ENCODE data around the gene CRIM1. TPM values are rescaled to one million over a fixed set of nuclear protein-coding genes. Genes with fewer than 3 reads are reported as not detected.

CRIM1 gene
- total and polyA plus RNA-seq, 2 experiments from 2014 or later, result 10.5 to 36.4 TPM

- no peak overlapping the region for H3K4me3 Mint-ChIP-seq
- peaks cover 19% of the 10 kb centered on the region; the same call in 2 of the 3 replicates for H3K4me1 Mint-ChIP-seq
- Histone ChIP-seq H3K79me2 (replicated peaks; ENCODE audit: insufficient read depth) (0 out of 2 replicates have a peak, but pooled peaks cover 4% of the 10 kb centered on the region), H3K27ac (ENCODE audit: low read depth) (no peak overlapping the region), H3F3A (replicated peaks; ENCODE audit: low read depth) (no peaks in the 10 kb centered on the region), H3K27me3 (ENCODE audit: insufficient read depth) (no peaks in the 10 kb centered on the region), H3K4me1 (ENCODE audit: insufficient read depth) (no peaks in the 10 kb centered on the region; the same call in 1 of the 2 replicates), H3K4me2 (no peak overlapping the region), H3K4me3 (no peak overlapping the region), H3K9me2 (ENCODE audit: insufficient read depth) (no peaks in the 10 kb centered on the region; the same call in 1 of the 2 replicates), H4K20me1 (replicated peaks; ENCODE audit: insufficient read depth) (peaks cover 5% of the 10 kb centered on the region; the same call in 1 of the 2 replicates), H3K36me3 (ENCODE audit: insufficient read depth) (peaks cover 12% of the 10 kb centered on the region; the same call in 1 of the 2 replicates), H2AFZ (no peak overlapping the region)
- no peaks in the 10 kb centered on the region for H3K27me3 Mint-ChIP-seq (ENCODE audit: insufficient read depth, low read depth, poor library complexity)
- DNase-seq (ENCODE audit: low spot score), result no peak
- H3K9me3 Mint-ChIP-seq, result no peaks in the 10 kb centered on the region
- H3K36me3 Mint-ChIP-seq (ENCODE audit: low read depth), result peaks cover 17% of the 10 kb centered on the region
- peak; percentile 42; the same call in 2 of the 3 replicates for ATAC-seq
- peak overlapping the region; percentile 86 for H3K27ac Mint-ChIP-seq
- TF ChIP-seq CREB1 (CRISPR knock-in tag; IDR thresholded peaks at IDR 0.05; ENCODE audit: low read depth) (no peak), ZNF114 (CRISPR knock-in tag; IDR thresholded peaks at IDR 0.05) (no peak)
- TF ChIP-seq, protein P1, sequence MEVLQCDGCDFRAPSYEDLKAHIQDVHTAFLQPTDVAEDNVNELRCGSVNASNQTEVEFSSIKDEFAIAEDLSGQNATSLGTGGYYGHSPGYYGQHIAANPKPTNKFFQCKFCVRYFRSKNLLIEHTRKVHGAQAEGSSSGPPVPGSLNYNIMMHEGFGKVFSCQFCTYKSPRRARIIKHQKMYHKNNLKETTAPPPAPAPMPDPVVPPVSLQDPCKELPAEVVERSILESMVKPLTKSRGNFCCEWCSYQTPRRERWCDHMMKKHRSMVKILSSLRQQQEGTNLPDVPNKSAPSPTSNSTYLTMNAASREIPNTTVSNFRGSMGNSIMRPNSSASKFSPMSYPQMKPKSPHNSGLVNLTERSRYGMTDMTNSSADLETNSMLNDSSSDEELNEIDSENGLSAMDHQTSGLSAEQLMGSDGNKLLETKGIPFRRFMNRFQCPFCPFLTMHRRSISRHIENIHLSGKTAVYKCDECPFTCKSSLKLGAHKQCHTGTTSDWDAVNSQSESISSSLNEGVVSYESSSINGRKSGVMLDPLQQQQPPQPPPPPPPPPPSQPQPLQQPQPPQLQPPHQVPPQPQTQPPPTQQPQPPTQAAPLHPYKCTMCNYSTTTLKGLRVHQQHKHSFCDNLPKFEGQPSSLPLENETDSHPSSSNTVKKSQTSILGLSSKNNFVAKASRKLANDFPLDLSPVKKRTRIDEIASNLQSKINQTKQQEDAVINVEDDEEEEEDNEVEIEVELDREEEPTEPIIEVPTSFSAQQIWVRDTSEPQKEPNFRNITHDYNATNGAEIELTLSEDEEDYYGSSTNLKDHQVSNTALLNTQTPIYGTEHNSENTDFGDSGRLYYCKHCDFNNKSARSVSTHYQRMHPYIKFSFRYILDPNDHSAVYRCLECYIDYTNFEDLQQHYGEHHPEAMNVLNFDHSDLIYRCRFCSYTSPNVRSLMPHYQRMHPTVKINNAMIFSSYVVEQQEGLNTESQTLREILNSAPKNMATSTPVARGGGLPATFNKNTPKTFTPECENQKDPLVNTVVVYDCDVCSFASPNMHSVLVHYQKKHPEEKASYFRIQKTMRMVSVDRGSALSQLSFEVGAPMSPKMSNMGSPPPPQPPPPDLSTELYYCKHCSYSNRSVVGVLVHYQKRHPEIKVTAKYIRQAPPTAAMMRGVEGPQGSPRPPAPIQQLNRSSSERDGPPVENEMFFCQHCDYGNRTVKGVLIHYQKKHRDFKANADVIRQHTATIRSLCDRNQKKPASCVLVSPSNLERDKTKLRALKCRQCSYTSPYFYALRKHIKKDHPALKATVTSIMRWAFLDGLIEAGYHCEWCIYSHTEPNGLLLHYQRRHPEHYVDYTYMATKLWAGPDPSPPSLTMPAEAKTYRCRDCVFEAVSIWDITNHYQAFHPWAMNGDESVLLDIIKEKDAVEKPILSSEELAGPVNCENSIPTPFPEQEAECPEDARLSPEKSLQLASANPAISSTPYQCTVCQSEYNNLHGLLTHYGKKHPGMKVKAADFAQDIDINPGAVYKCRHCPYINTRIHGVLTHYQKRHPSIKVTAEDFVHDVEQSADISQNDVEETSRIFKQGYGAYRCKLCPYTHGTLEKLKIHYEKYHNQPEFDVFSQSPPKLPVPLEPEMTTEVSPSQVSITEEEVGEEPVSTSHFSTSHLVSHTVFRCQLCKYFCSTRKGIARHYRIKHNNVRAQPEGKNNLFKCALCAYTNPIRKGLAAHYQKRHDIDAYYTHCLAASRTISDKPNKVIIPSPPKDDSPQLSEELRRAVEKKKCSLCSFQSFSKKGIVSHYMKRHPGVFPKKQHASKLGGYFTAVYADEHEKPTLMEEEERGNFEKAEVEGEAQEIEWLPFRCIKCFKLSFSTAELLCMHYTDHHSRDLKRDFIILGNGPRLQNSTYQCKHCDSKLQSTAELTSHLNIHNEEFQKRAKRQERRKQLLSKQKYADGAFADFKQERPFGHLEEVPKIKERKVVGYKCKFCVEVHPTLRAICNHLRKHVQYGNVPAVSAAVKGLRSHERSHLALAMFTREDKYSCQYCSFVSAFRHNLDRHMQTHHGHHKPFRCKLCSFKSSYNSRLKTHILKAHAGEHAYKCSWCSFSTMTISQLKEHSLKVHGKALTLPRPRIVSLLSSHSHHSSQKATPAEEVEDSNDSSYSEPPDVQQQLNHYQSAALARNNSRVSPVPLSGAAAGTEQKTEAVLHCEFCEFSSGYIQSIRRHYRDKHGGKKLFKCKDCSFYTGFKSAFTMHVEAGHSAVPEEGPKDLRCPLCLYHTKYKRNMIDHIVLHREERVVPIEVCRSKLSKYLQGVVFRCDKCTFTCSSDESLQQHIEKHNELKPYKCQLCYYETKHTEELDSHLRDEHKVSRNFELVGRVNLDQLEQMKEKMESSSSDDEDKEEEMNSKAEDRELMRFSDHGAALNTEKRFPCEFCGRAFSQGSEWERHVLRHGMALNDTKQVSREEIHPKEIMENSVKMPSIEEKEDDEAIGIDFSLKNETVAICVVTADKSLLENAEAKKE (CRISPR knock-in tag; IDR thresholded peaks at IDR 0.05), result no peak
- TF ChIP-seq, protein P2, sequence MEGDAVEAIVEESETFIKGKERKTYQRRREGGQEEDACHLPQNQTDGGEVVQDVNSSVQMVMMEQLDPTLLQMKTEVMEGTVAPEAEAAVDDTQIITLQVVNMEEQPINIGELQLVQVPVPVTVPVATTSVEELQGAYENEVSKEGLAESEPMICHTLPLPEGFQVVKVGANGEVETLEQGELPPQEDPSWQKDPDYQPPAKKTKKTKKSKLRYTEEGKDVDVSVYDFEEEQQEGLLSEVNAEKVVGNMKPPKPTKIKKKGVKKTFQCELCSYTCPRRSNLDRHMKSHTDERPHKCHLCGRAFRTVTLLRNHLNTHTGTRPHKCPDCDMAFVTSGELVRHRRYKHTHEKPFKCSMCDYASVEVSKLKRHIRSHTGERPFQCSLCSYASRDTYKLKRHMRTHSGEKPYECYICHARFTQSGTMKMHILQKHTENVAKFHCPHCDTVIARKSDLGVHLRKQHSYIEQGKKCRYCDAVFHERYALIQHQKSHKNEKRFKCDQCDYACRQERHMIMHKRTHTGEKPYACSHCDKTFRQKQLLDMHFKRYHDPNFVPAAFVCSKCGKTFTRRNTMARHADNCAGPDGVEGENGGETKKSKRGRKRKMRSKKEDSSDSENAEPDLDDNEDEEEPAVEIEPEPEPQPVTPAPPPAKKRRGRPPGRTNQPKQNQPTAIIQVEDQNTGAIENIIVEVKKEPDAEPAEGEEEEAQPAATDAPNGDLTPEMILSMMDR (conservative IDR thresholded peaks at IDR 0.05; ENCODE audit: low read depth in 2 of 2), result 0 out of 4 replicates have a peak, but pooled peaks have one; percentile 8 to 12
These were observed 173.3 kb downstream of the CRIM1 start for GRCh38 chr2:36528766-36529392.
